ENCODE results near the gene PLXDC2.
"Not testable (repeated sequence)": the region's sequence is repeated elsewhere in the genome, so short reads cannot be mapped to it uniquely, and the experiment has no call there.

PLXDC2 gene

GRCh38 chr10:20115894-20116293, 299.7 kb downstream of the PLXDC2 start:
- DNase-seq (ENCODE audit: low read depth): no peak

DNA sequence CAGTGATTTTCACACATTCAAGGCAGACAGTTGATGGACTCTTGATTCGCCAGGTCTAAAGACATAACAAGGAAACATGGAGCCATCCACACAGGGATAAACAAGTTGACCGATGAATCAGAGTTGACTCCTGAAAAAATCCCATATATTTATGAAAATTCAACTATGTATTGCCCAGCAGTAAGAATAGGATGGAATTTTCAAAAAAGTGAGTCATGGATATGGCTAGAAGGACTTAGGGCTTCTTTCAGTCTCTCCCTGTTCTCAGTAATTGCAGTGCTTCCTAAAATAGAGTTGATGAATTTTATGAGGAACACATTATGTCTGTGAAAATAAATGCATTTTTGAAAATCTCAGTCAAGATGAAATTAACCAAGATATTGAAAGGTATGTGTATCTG, 301.2 kb downstream of the PLXDC2 start:
- DNase-seq (ENCODE audit: low read depth): no peak

- DNase-seq (ENCODE audit: low read depth): no peak
Measured at GRCh38 chr10:20118119-20118518, 301.9 kb downstream of the PLXDC2 start.

DNA sequence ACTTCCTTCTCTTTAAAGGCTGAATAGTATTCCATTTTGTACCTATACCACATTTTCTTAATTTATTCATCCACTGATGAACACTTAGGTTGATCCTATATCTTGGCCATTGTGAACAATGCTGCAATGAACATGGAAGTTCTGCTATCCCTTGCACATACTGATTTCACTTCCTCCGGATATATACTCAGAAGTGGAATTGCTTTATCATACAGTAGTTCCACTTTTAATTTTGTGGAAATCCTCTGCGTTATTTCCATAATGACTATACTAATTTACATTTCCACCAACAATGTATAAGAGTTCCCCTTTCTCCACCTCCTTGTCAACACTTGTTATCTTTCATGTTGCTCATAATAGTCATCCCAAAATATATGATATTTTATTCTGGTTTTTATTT, 312.6 kb downstream of the PLXDC2 start:
- no peak for DNase-seq (ENCODE audit: low read depth)

- no peak for DNase-seq (ENCODE audit: low read depth)
Measured at GRCh38 chr10:20132816-20133215, 316.6 kb downstream of the PLXDC2 start.

GRCh38 chr10:20133669-20134189, 317.5 kb downstream of the PLXDC2 start:
- DNase-seq (ENCODE audit: low read depth): no peak

DNA sequence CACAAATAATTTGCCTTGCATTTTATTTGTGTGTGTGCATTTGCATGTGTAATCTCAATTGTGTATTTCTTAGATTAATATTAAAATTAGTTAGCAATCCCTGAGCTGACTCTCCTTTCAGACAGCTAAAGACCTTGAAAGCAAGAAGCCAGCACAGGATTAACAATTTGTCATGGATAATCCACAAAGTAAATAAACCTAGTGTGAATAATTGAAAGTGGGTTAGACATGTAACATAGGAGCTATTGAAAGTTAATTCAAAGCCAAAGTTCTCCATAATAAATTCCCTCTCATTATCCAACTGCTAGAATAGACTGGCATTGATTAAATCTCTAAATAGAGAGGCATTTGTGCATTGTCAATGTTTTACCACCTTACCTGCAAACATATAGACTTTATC, 326.1 kb downstream of the PLXDC2 start:
- no peak for DNase-seq (ENCODE audit: low read depth)

DNA sequence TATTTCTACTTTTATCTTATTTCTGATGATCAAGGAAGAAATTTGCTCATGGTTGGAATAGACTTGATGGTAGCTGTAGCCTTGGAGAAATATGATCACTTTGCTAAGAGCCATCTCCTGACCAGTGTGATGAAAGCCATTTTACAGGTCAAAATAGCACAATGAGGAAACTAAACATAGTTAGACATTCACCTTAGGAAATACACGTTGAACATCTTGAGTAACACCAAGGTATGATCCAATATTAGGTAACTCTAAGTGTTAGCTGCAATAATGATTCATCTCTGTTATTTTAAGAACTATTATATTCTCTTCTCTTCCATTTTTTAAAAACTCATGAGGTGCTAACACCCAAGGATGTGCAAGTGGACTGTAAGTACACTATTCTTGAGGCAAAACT, 328.0 kb downstream of the PLXDC2 start:
- DNase-seq (ENCODE audit: low read depth): no peak

GRCh38 chr10:20146004-20146403, 329.8 kb downstream of the PLXDC2 start:
- no peak for DNase-seq (ENCODE audit: low read depth)

DNA sequence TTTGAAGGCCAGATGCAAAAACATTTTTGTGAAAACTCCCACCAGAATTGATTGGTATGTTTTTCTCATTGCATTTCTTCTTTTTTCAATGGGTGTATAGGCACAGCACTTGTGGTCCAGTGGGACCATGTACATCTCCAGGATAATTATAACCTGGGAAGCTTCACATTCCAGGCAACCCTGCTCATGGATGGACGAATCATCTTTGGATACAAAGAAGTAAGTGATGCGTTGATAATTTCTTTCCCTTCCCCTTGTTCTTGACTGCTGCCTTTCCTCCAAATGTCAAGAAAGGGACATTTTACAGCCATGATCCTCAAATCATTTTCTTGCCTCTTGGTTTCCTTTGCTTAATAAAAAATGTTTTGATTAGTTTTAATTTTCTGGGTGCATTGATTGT, 331.5 kb downstream of the PLXDC2 start:
- no peak for DNase-seq (ENCODE audit: low read depth)

DNA sequence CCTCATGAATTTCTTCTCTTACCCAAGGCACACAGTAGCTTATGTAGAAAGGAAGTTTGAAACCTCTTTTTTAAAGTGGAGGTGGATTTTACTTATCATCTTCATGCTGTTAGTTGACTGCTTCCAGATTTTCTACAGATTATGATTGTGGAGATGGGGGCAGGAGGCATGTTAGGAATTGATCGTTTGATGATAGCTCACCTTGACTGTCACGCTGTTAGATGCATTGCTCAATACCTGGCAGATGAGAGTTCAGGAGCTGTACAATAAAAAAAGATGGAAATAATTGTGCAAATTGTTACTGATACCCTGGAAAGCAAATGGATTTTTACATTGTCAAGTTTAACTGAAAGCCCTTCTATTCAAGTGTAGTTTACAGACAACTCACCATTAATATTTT, 340.3 kb downstream of the PLXDC2 start:
- no peak for DNase-seq (ENCODE audit: low read depth)

DNA sequence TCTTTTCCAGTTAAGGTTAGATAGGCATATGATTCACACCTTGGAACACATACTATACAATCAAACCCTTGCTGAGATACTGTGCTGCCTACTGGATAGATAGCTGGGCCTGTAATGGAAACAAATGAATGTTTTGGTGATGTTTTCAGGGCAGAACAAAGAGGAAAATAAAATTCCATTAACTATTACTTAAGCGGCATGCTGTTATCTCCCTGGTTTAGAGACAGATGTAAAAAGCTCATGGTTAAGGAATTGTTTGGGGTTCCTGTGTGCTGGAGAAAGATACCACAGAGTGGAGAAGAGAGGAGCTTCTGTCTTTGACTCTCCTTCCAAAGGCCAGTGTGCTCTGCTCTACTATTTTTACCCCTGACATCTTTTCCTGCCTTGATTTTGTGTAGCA, 341.1 kb downstream of the PLXDC2 start:
- DNase-seq (ENCODE audit: low read depth): no peak

DNA sequence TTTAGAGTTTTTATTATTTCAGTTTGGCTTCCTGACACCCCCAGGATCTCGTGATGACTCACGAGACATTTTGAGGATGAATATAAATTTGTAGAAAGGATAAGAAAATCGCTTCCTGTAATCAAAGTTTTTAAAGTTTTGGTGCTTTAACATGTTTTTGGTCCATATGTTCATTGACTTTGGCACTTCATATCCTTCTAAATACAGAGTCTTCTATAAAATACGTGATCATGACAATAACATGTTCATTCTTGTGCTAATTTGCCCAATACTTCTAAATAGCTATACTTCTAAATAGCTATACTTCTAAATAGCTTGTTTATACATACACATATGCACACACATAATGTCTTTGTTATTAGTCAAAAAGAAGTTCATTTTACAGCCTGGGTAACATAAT, 341.9 kb downstream of the PLXDC2 start:
- no peak for DNase-seq (ENCODE audit: low read depth)

- DNase-seq (ENCODE audit: low read depth): no peak
Measured at GRCh38 chr10:20162123-20162522, 345.9 kb downstream of the PLXDC2 start.

DNA sequence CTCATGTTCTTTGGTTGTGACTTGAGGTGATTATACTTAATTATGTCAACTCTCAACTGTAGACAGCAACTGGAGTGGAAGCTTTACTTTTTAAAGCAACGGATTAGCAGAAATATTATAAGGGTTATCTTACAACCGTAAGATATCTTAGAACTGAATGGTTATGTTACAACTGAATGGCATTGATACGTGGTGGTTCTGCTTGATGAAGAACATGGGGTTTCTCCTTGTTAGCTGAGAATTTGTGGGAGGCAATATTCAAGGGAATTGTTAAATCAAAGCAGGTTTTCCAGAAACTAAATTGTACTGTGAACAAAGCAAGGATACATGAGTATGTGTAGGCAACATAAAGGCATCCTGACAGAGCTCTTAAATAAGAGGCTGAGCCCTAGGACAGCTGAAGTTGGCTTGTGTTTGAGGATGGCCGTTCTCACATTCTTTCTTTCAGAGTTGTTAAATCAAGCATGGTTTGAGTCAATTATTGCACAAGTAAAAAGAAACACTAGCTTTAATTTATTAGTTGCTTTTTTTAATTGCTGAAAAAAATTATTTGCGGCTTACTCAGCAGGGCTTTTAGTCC, 350.0 kb downstream of the PLXDC2 start:
- DNase-seq (ENCODE audit: low read depth): no peak

DNA sequence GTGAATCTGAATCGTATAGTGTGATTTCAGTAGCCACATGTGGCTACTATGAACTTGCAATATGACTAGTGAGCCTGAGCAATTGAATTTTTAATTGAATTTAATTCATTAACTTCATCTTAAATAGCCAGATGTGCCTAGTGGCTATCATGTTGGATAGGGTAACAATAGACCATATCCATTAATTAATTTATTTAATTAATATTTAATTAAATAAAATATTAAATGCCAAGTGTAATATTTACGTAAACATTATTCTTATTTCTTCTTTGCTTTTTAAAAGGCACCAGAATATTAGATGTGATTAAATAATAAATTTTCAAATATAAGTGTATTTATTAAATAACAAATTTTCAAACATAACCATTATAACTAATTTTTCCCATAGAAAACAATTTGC, 354.4 kb downstream of the PLXDC2 start:
- DNase-seq (ENCODE audit: low read depth): no peak

DNA sequence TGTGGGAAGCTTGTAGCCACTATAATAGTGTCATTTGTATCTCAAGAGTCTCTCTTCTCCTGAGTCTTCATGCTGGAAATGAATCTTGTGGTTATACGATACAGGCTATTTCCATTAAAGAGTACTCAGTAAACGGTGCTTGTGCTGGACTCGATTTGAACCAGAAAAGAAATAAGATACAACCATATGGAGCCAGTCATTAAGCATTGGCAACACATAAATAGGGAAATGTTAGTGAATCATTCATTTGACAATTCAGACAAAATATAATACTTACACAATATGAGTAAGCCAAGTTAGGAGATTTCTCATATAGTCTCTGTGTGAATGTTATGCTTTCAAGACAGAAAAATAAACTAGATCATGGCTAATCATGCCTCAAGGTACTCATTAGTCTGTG, 356.8 kb downstream of the PLXDC2 start:
- DNase-seq (ENCODE audit: low read depth): no peak

GRCh38 chr10:20175719-20176118, 359.5 kb downstream of the PLXDC2 start:
- no peak for DNase-seq (ENCODE audit: low read depth)

- no peak for DNase-seq (ENCODE audit: low read depth)
Measured at GRCh38 chr10:20180766-20181165, 364.5 kb downstream of the PLXDC2 start.

GRCh38 chr10:20181434-20181833, 365.2 kb downstream of the PLXDC2 start:
- no peak for DNase-seq (ENCODE audit: low read depth)

- DNase-seq (ENCODE audit: low read depth): no peak
Measured at GRCh38 chr10:20185116-20185515, 368.9 kb downstream of the PLXDC2 start.

DNA sequence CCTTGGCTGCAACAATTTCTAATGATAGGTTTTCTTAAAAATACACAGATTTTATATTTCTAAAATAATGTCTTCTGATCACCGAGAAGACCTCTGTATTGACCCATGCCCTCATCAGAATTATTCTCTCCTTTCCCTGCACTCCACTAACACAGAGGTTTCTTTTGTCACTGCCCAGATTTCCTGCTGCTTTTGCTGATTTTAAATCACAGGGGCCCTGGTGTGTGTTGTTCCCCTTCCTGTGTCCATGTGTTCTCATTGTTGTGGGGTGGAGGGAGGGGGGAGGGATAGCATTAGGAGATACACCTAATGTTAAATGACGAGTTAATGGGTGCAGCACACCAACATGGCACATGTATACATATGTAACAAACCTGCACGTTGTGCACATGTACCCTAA, 375.2 kb downstream of the PLXDC2 start:
- DNase-seq (ENCODE audit: low read depth): not testable (repeated sequence)

DNA sequence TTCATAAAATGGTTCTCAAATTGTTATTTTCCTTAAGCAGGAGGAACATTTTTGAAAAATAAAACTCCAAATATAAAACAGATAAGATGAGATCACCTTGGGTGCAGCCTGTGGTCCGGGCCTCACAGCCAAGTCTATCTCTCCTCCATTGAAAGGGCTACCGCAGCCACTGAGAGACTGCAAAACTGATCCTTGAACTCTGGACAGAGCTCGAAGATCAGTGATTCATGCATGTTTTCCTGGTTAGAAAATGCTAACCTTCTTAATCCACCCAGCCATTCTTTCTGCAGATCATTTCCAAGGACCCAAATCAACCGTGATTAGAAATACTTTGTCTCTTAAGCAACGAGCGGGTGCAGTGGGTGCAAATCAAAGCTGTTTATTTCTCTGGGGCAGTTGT, 378.8 kb downstream of the PLXDC2 start:
- DNase-seq (ENCODE audit: low read depth): no peak

DNA sequence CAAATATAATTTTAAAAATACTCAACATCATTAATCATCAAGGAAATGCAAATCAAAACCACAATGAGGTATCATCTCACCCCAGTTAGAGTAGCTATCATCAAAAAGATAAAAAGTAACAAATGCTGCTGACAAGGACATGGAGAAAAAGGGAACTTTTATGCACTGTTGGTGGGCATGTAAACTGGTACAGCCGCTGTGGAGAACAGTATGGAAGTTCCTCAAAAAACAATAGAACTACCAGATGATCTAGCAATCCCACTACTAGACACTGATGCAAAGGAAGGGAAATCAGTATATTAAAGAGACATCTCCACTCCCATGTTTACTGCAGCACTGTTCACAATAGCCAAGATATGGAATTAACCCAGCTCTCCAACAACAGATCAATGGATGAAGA, 384.5 kb downstream of the PLXDC2 start:
- DNase-seq (ENCODE audit: low read depth): no peak

- DNase-seq (ENCODE audit: low read depth): no peak
Measured at GRCh38 chr10:20202337-20202736, 386.1 kb downstream of the PLXDC2 start.

All from activated T-helper 1 cell treated with Interleukin-2 at 50 U/mL for 16 hours (primary cell).